Measurements from ENCODE around the gene PCDH9. TPM values are rescaled to one million over a fixed set of nuclear protein-coding genes. Genes with fewer than 3 reads are reported as not detected.
A peak's percentile ranks its signal among the peaks of the same experiment; 100 is the strongest.

PCDH9 gene
- total and polyA plus RNA-seq, 2 of the 13 experiments (the other 11 are each of a cell fraction or from before 2014, with no cell fraction given): 0.09 TPM; not detected in 1

- TF ChIP-seq ELK4 (CRISPR knock-in tag; IDR thresholded peaks at IDR 0.05; ENCODE audit: borderline replicate concordance): no peak
- peak; percentile 33; the same call in 1 of the 2 replicates for TF ChIP-seq GFI1 (CRISPR knock-in tag; IDR thresholded peaks at IDR 0.05; ENCODE audit: borderline replicate concordance)
- no peak for TF ChIP-seq SMAD9 (CRISPR knock-in tag; IDR thresholded peaks at IDR 0.05)
- no peak for TF ChIP-seq SMC3 (IDR thresholded peaks at IDR 0.05; ENCODE audit: low read length)
- TF ChIP-seq KIAA2018 (CRISPR knock-in tag; IDR thresholded peaks at IDR 0.05; ENCODE audit: borderline replicate concordance): no peak
- TF ChIP-seq ZNF326 (CRISPR knock-in tag; IDR thresholded peaks at IDR 0.05; ENCODE audit: borderline replicate concordance): no peak
- no peak for TF ChIP-seq ELF4 (CRISPR knock-in tag; IDR thresholded peaks at IDR 0.05; ENCODE audit: borderline replicate concordance)
- peak; percentile 72; the same call in 1 of the 2 replicates for TF ChIP-seq ELF3 (CRISPR knock-in tag; IDR thresholded peaks at IDR 0.05)
- 0 out of 2 replicates have a peak, but pooled peaks have one; percentile 49 for TF ChIP-seq ZNF761 (CRISPR knock-in tag; conservative IDR thresholded peaks at IDR 0.05)
- no peak for TF ChIP-seq TIGD3 (CRISPR knock-in tag; IDR thresholded peaks at IDR 0.05; ENCODE audit: borderline replicate concordance)
- TF ChIP-seq, protein P1, sequence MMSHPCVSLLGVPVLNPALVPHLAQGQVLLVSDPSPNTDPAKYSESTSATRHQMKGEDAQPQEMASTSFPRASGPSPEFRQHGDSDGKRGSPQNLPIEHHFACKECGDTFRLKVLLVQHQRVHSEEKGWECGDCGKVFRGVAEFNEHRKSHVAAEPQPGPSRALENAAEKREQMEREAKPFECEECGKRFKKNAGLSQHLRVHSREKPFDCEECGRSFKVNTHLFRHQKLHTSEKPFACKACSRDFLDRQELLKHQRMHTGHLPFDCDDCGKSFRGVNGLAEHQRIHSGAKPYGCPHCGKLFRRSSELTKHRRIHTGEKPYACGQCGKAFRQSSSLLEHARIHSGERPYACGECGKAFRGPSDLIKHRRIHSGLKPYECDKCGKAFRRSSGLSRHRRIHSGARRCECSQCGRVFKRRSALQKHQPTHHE (CRISPR knock-in tag; IDR thresholded peaks at IDR 0.05; ENCODE audit: borderline replicate concordance): 0 out of 2 replicates have a peak, but pooled peaks have one; percentile 47
- TF ChIP-seq PATZ1 (CRISPR knock-in tag; IDR thresholded peaks at IDR 0.05): peak; percentile 96
- TF ChIP-seq YEATS4 (CRISPR knock-in tag; IDR thresholded peaks at IDR 0.05; ENCODE audit: borderline replicate concordance): peak; percentile 74
These were observed 510 bp upstream of the PCDH9 start (continued) for GRCh38 chr13:67230404-67231288.
